Measurements from ENCODE around the gene XG. TPM values are rescaled to one million over a fixed set of nuclear protein-coding genes. Genes with fewer than 3 reads are reported as not detected.

Gene XG
- total and polyA plus RNA-seq, 2 of the 8 experiments (the other 6 are each of a cell fraction or from before 2014, with no cell fraction given): 0.33 to 0.78 TPM

DNA sequence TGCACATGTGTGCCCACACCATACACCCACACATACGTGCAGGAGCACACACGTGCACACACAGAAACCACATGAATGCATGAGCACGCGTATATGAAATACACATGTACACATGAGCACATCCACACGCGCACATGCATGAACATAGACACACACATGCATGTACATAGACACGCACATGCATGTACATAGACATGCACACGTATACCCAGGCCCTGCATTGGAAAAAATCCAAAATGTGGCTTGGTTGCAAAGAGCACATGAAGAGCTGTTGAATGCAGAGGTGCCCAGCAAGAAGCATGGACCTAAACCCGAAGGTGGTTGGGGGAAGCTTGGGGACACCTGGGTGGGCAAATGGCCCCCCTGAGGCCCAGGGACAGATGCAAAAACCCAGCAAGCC, 42.3 kb upstream of the XG start:
- no peak overlapping the region for H2AFZ ChIP-seq (ENCODE audit: low read length)
- H3K27me3 ChIP-seq (replicated peaks in 1 of 4; ENCODE audit: control insufficient read depth in 3 of 4, extremely low read depth in 1 of 4, insufficient read depth in 3 of 4, low read length in 3 of 4): no peaks in the 10 kb centered on the region
- H3K36me3 ChIP-seq (ENCODE audit: control insufficient read depth in 2 of 4, insufficient read depth in 4 of 4, low read length in 3 of 4): peaks cover 0 to 3% (median 0%) of the 10 kb centered on the region in 4 experiments; a peak in 2 of 8 replicates
- H2BK15ac ChIP-seq (ENCODE audit: low read length): peak overlapping the region; percentile 36
- no peak overlapping the region for H3K56ac ChIP-seq (replicated peaks; ENCODE audit: insufficient read length, low read depth, low read length)
- ChIA-PET CTCF (ENCODE audit: partially characterized antibody) (no interaction called here), POLR2A (ENCODE audit: partially characterized antibody) (no interaction called here)
- peak overlapping the region; percentile 73 for H2BK120ac ChIP-seq (replicated peaks; ENCODE audit: low read depth, low read length)
- peaks cover 5% of the 10 kb centered on the region; the same call in 1 of the 2 replicates for H3K23me2 ChIP-seq (ENCODE audit: low read depth, low read length)
- peak overlapping the region; percentile 66; the same call in 1 of the 2 replicates for H3K27ac ChIP-seq (ENCODE audit: low read depth, low read length)
- H3K9me3 ChIP-seq (ENCODE audit: insufficient read depth in 2 of 2, low read depth in 1 of 2, low read length in 1 of 2): no peaks in the 10 kb centered on the region
- peaks cover 5% of the 10 kb centered on the region; the same call in 1 of the 2 replicates for H3K79me1 ChIP-seq (ENCODE audit: low read depth, low read length)
- H3K4ac ChIP-seq (replicated peaks; ENCODE audit: insufficient read length, low read depth, low read length): peak overlapping the region; percentile 70
- peaks cover 5 to 25% (median 12%) of the 10 kb centered on the region in 4 experiments for H3K4me1 ChIP-seq (replicated peaks in 1 of 4; ENCODE audit: control insufficient read depth in 3 of 4, insufficient read depth in 4 of 4, low read length in 3 of 4)
- 84% methylated on average over 9 of the region's 9 CpGs; no CpG with 5 or more reads in 1 of the 2 experiments for WGBS, 2 experiments (ENCODE audit: extremely low coverage in 1 of 2, insufficient coverage in 1 of 2, insufficient read length in 1 of 2, insufficient replicate concordance in 2 of 2, low coverage in 1 of 2, low lambda C conversion rate in 2 of 2, missing lambda C conversion rate in 1 of 2)
- H4K5ac ChIP-seq (ENCODE audit: insufficient read length, low read depth, low read length): peak overlapping the region; percentile 44
- peak overlapping the region; percentile 81 for H4K91ac ChIP-seq (replicated peaks; ENCODE audit: insufficient read length, low read length)
- FAIRE-seq (no peak), DNase-seq (ENCODE audit: low read depth in 1 of 2, low spot score in 2 of 2) (no peak)
- H2BK20ac ChIP-seq (ENCODE audit: low read length): 0 out of 2 replicates have a peak overlapping the region, but pooled peaks have one; percentile 37
- TF ChIP-seq CTBP2 (IDR thresholded peaks at IDR 0.05; ENCODE audit: borderline replicate concordance, insufficient read depth, insufficient read length, low read length) (no peak), TAF7 (optimal IDR thresholded peaks at IDR 0.05; ENCODE audit: borderline replicate concordance, low read depth, low read length) (no peak), HDAC6 (IDR thresholded peaks at IDR 0.05; ENCODE audit: low read depth, low read length) (no peak), POLR2AphosphoS5 (IDR thresholded peaks at IDR 0.05; ENCODE audit: low read depth, low read length) (no peak), BACH1 (IDR thresholded peaks at IDR 0.05; ENCODE audit: low read length) (no peak), RNF2 (IDR thresholded peaks at IDR 0.05; ENCODE audit: borderline replicate concordance, low read depth, low read length, missing control alignments, poor library complexity, severe bottlenecking) (no peak), POLR2A (IDR thresholded peaks at IDR 0.05; ENCODE audit: control extremely low read depth in 1 of 2, low read depth in 2 of 2, low read length in 2 of 2) (no peak), CHD1 (IDR thresholded peaks at IDR 0.05; ENCODE audit: low read depth, low read length) (no peak), TBP (IDR thresholded peaks at IDR 0.05; ENCODE audit: low read depth, low read length) (no peak), SIRT6 (IDR thresholded peaks at IDR 0.05; ENCODE audit: low read length) (no peak), SRF (IDR thresholded peaks at IDR 0.05; ENCODE audit: low read depth, low read length) (no peak)
- TF ChIP-seq, protein P1, sequence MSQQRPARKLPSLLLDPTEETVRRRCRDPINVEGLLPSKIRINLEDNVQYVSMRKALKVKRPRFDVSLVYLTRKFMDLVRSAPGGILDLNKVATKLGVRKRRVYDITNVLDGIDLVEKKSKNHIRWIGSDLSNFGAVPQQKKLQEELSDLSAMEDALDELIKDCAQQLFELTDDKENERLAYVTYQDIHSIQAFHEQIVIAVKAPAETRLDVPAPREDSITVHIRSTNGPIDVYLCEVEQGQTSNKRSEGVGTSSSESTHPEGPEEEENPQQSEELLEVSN (IDR thresholded peaks at IDR 0.05): no peak
- H3K4me3 ChIP-seq (ENCODE audit: extremely low read depth in 1 of 4, insufficient read depth in 2 of 4, low read depth in 3 of 4, low read length in 4 of 4): no peak overlapping the region
- peak overlapping the region; percentile 82 for H2BK5ac ChIP-seq (ENCODE audit: low read depth, low read length)
- H3K18ac ChIP-seq (ENCODE audit: extremely low read depth, low read length): 0 out of 2 replicates have a peak overlapping the region, but pooled peaks have one; percentile 63
- H3K4me2 ChIP-seq (ENCODE audit: insufficient read depth in 1 of 2, low read depth in 2 of 2, low read length in 2 of 2): no peak overlapping the region
- H2BK12ac ChIP-seq (ENCODE audit: low read depth, low read length): peak overlapping the region; percentile 76
- H4K20me1 ChIP-seq (replicated peaks in 1 of 2; ENCODE audit: control insufficient read depth in 1 of 2, insufficient read depth in 2 of 2, low read length in 2 of 2): peaks cover 0 to 12% of the 10 kb centered on the region in 2 experiments
- peak overlapping the region; percentile 90 for H2AK5ac ChIP-seq (ENCODE audit: low read depth, low read length)
- H4K8ac ChIP-seq (ENCODE audit: extremely low read depth, insufficient read depth, low read length): no peak overlapping the region
- no peak overlapping the region for H3K9ac ChIP-seq (replicated peaks in 1 of 4; ENCODE audit: extremely low read depth in 1 of 4, low read depth in 3 of 4, low read length in 3 of 4)
- peaks cover 0 to 5% of the 10 kb centered on the region in 2 experiments; a peak in 1 of 4 replicates for H3K79me2 ChIP-seq (ENCODE audit: control insufficient read depth in 1 of 2, insufficient read depth in 2 of 2, low read length in 2 of 2)
- no peak overlapping the region for H3K23ac ChIP-seq (ENCODE audit: insufficient read length)
- peak overlapping the region; percentile 38 for H3K14ac ChIP-seq (ENCODE audit: insufficient read length)
